ENCODE data around the gene ARMC12. TPM values are rescaled to one million over a fixed set of nuclear protein-coding genes. Genes with fewer than 3 reads are reported as not detected.
"Not testable (repeated sequence)": the region's sequence is repeated elsewhere in the genome, so short reads cannot be mapped to it uniquely, and the experiment has no call there.

ARMC12 gene
- total RNA-seq, result 0.43 TPM in 1 of 2 replicates, not detected in the other

- no peak for TF ChIP-seq CTCF (IDR thresholded peaks at IDR 0.05; ENCODE audit: insufficient read depth, low read depth, low read length)
- DNase-seq (ENCODE audit: low read depth), result no peak
- no peak within 1 kb of the TSS for H3K4me3 ChIP-seq (ENCODE audit: low read depth, low read length)
Measured at GRCh38 chr6:35736982-35737412, at the start of gene ARMC12. Gene ARMC12, plus strand, starts transcription at chr6:35737032. Its CDS starts 77 bp downstream, at chr6:35737109.

GRCh38 chr6:35687658-35688604, 48.9 kb upstream of the ARMC12 start:
- peak; percentile 57 for DNase-seq (ENCODE audit: low read depth)
- no peak for TF ChIP-seq CTCF (IDR thresholded peaks at IDR 0.05; ENCODE audit: insufficient read depth, low read depth, low read length)

GRCh38 chr6:35688605-35689322, 48.1 kb upstream of the ARMC12 start, which contains the start of gene FKBP5:
Gene FKBP5, minus strand, starts transcription at chr6:35688915. Its CDS starts 46,091 bp downstream, at chr6:35642824.
- DNase-seq (ENCODE audit: low read depth), result peak; percentile 92
- no peak for TF ChIP-seq CTCF (IDR thresholded peaks at IDR 0.05; ENCODE audit: insufficient read depth, low read depth, low read length)
- H3K4me3 ChIP-seq (ENCODE audit: low read depth, low read length), result peak within 1 kb of the TSS; percentile 97

More at GRCh38 chr6:35687658-35688604, 48.9 kb upstream of the ARMC12 start:
- peak overlapping the region; percentile 97 for H3K4me3 ChIP-seq (ENCODE audit: low read depth, low read length)

GRCh38 chr6:35690006-35690405, 46.8 kb upstream of the ARMC12 start:
- not testable (repeated sequence) for H3K4me3 ChIP-seq (ENCODE audit: low read depth, low read length); DNase-seq (ENCODE audit: low read depth)

- H3K4me3 ChIP-seq (ENCODE audit: low read depth, low read length), result no peak overlapping the region
- no peak for TF ChIP-seq CTCF (IDR thresholded peaks at IDR 0.05; ENCODE audit: insufficient read depth, low read depth, low read length)
- DNase-seq (ENCODE audit: low read depth), result no peak
Measured at GRCh38 chr6:35690484-35690883, 46.3 kb upstream of the ARMC12 start.

GRCh38 chr6:35691027-35691824, 45.6 kb upstream of the ARMC12 start:
- no peak overlapping the region for H3K4me3 ChIP-seq (ENCODE audit: low read depth, low read length)
- DNase-seq (ENCODE audit: low read depth), result peak; percentile 90
- TF ChIP-seq CTCF (IDR thresholded peaks at IDR 0.05; ENCODE audit: insufficient read depth, low read depth, low read length), result no peak
